HCT116 (cell line): ENCODE results near the gene PRPF39. TPM values are rescaled to one million over a fixed set of nuclear protein-coding genes. Genes with fewer than 3 reads are reported as not detected.

Experiments
- ATAC-seq: fragments of 200-7000 bp; cut with Tn5 transposase; 2 replicates; pipeline ENCODE4 v1.9.1; 2020; ENCODE audit warnings: mild to moderate bottlenecking, moderate library complexity
- BruUV-seq: library from RNA; stranded (reverse); fragments of 400-500 nt; replicated peaks from 2 replicates; lab custom pipeline; 2021; lab: Mats Ljungman, UMichigan
- CTCF ChIA-PET: fragments of 300-600 bp; sonication (Branson Sonifier 250); formaldehyde crosslinking; loops from one replicate; lab custom pipeline; 2021; ENCODE audit warnings: antibody characterized with exemption; lab: Charles Lee
- POLR2A ChIA-PET: fragments of 300-600, 350-600 bp; sonication (Branson Sonifier 250); formaldehyde crosslinking; loops from one replicate; lab custom pipeline; 2021; ENCODE audit warnings: antibody characterized with exemption; lab: Charles Lee
- RAD21 ChIA-PET, 2 experiments: fragments of 300-600 bp; sonication (Branson Sonifier 250); formaldehyde crosslinking; loops; one replicate each; lab custom pipeline; 2023; ENCODE audit warnings: low total read pairs in 2 of 2; ENCODE audit not compliant: uncharacterized antibody in 2 of 2, unreplicated experiment in 2 of 2, low non-redundant PET in 1 of 2; lab: Charles Lee
- DNase-seq: peaks from one replicate; pipeline ENCODE4 v3.0.0-alpha.2; 2010; ENCODE audit warnings: low read depth, low spot score
- H2AFZ ChIP-seq: fragments of 200-600 bp; shearing (Covaris generic), sonication (generic); 2 replicates; pipeline ENCODE4 v1.6.1; 2017; ENCODE audit warnings: low read depth, mixed run types, mixed read lengths, antibody characterized with exemption, low read length; ENCODE audit not compliant: poor library complexity, severe bottlenecking
- H3K27ac ChIP-seq: 2 replicates; pipeline ENCODE4 v1.5.1; 2012; ENCODE audit warnings: low read depth, low read length
- H3K27me3 ChIP-seq: fragments of 200-600 bp; sonication (generic); 2 replicates; pipeline ENCODE4 v1.6.1; 2016; ENCODE audit warnings: mixed run types, low read length, mixed read lengths; ENCODE audit not compliant: insufficient read depth
- H3K36me3 ChIP-seq, 2 experiments: fragments of 200-500 bp in 1 of 2; fragments of 200-600 bp in 1 of 2; sonication (Bioruptor generic) in 1 of 2; sonication (generic) in 1 of 2; 2 replicates each; pipeline versions ENCODE4 v1.5.1 to v1.6.1; 2014 to 2016; ENCODE audit warnings: low read length in 2 of 2, inconsistent platforms in 1 of 2, mixed read lengths in 1 of 2, mixed run types in 1 of 2; ENCODE audit not compliant: insufficient read depth in 2 of 2, control insufficient read depth in 1 of 2
- H3K4me1 ChIP-seq, 2 experiments: fragments of 200-600 bp in 1 of 2; sonication (generic) in 1 of 2; 2 replicates each; pipeline versions ENCODE4 v1.5.1 to v1.6.1; 2012 to 2017; ENCODE audit warnings: low read length in 2 of 2, inconsistent platforms in 1 of 2, mild to moderate bottlenecking in 1 of 2, mixed read lengths in 1 of 2, mixed run types in 1 of 2, moderate library complexity in 1 of 2; ENCODE audit not compliant: insufficient read depth in 2 of 2, control insufficient read depth in 1 of 2
- H3K4me2 ChIP-seq: fragments of 200-600 bp; sonication (generic); 2 replicates; pipeline ENCODE4 v1.6.1; 2017; ENCODE audit warnings: mixed run types, low read length, mixed read lengths
- H3K4me3 ChIP-seq, 2 experiments: fragments of 200-600 bp in 1 of 2; sonication (generic) in 1 of 2; replicated peaks in 1 of 2; 2 replicates each; pipeline ENCODE4 v1.5.1; 2011 to 2016; ENCODE audit warnings: low read length in 2 of 2, control low read depth in 1 of 2, low read depth in 1 of 2, mild to moderate bottlenecking in 1 of 2, mixed read lengths in 1 of 2, mixed run types in 1 of 2
- H3K79me2 ChIP-seq: fragments of 200-600 bp; sonication (generic); 2 replicates; pipeline ENCODE4 v1.6.1; 2017; ENCODE audit warnings: mild to moderate bottlenecking, mixed run types, low read length, moderate library complexity, mixed read lengths; ENCODE audit not compliant: insufficient read depth
- H3K9ac ChIP-seq: fragments of 200-600 bp; sonication (generic); 2 replicates; pipeline ENCODE4 v1.6.1; 2016; ENCODE audit warnings: low read length, mixed read lengths
- H3K9me2 ChIP-seq: fragments of 200-600 bp; sonication (generic), shearing (Covaris generic); 2 replicates; pipeline ENCODE4 v1.6.1; 2017; ENCODE audit warnings: mixed run types, mild to moderate bottlenecking, moderate library complexity; ENCODE audit not compliant: insufficient read depth
- H3K9me3 ChIP-seq, 2 experiments: fragments of 200-500 bp in 1 of 2; fragments of 200-600 bp in 1 of 2; sonication (Bioruptor generic) in 1 of 2; sonication (generic) in 1 of 2; 2 replicates each; pipeline ENCODE4 v1.6.1; 2014 to 2017; ENCODE audit warnings: low read length in 2 of 2, mixed read lengths in 2 of 2, inconsistent platforms in 1 of 2, low read depth in 1 of 2, mild to moderate bottlenecking in 1 of 2, mixed run types in 1 of 2, moderate library complexity in 1 of 2; ENCODE audit not compliant: control insufficient read depth in 1 of 2, insufficient read depth in 1 of 2
- H4K20me1 ChIP-seq: fragments of 200-600 bp; sonication (generic), shearing (Covaris generic); 2 replicates; pipeline ENCODE4 v1.6.1; 2017; ENCODE audit warnings: mixed run types, mild to moderate bottlenecking, moderate library complexity; ENCODE audit not compliant: insufficient read depth
- CEBPB ChIP-seq: IDR thresholded peaks from 2 replicates; pipeline ENCODE4 v1.6.1; 2012; ENCODE audit warnings: low read depth
- CTCF ChIP-seq, 3 experiments: fragments of 200-600 bp in 1 of 3; sonication (generic) in 1 of 3; IDR thresholded peaks in 2 of 3; conservative IDR thresholded peaks in 1 of 3; 2 replicates each; pipeline ENCODE4 v1.5.1; 2012 to 2017; ENCODE audit warnings: low read depth in 2 of 3, low read length in 2 of 3, antibody characterized with exemption in 1 of 3, borderline replicate concordance in 1 of 3, control low read depth in 1 of 3, mild to moderate bottlenecking in 1 of 3, mixed read lengths in 1 of 3, mixed run types in 1 of 3, moderate library complexity in 1 of 3; ENCODE audit not compliant: insufficient read depth in 1 of 3
- EGR1 ChIP-seq: IDR thresholded peaks from 2 replicates; pipeline ENCODE4 v1.6.1; 2012; ENCODE audit warnings: low read depth
- EZH2phosphoT487 ChIP-seq: fragments of 200-600 bp; IDR thresholded peaks from 2 replicates; pipeline ENCODE4 v1.6.1; 2018; ENCODE audit warnings: antibody characterized with exemption, borderline replicate concordance
- FOSL1 ChIP-seq: IDR thresholded peaks from 2 replicates; pipeline ENCODE4 v1.6.1; 2012; ENCODE audit warnings: low read depth
- JUND ChIP-seq: IDR thresholded peaks from 2 replicates; pipeline ENCODE4 v1.6.1; 2012
- POLR2A ChIP-seq: IDR thresholded peaks from 2 replicates; pipeline ENCODE4 v1.7.0; 2011; ENCODE audit warnings: borderline replicate concordance; ENCODE audit not compliant: insufficient read depth, insufficient read length; ENCODE audit errors: extremely low read depth
- POLR2AphosphoS5 ChIP-seq: IDR thresholded peaks from 2 replicates; pipeline ENCODE4 v1.6.1; 2011; ENCODE audit warnings: mild to moderate bottlenecking, low read depth, low read length, moderate library complexity
- SIN3A ChIP-seq: IDR thresholded peaks from 2 replicates; pipeline ENCODE4 v1.6.1; 2012; ENCODE audit warnings: low read depth
- TCF7L2 ChIP-seq: IDR thresholded peaks from 2 replicates; pipeline ENCODE4 v1.7.0; 2011; ENCODE audit warnings: borderline replicate concordance, inconsistent platforms; ENCODE audit not compliant: insufficient read depth, insufficient read length; ENCODE audit errors: extremely low read depth
- ZFX ChIP-seq: fragments of 450-650 bp; IDR thresholded peaks from 2 replicates; pipeline ENCODE4 v1.6.1; 2017
- ZNF274 ChIP-seq: fragments of 200-500 bp; sonication (Bioruptor generic); IDR thresholded peaks from 2 replicates; pipeline ENCODE4 v1.6.1; 2014; ENCODE audit warnings: mild to moderate bottlenecking, low read depth, low read length, inconsistent platforms
- intact Hi-C: fragments of 100-400 bp; cut with micrococcal nuclease; formaldehyde crosslinking; loops from 2 replicates; pipeline ENCODE4 v1.10.0; 2022
- total RNA-seq: library from RNA; stranded (reverse); gene quantifications from one replicate; pipeline ENCODE4 v1.2.1, GENCODE V29; 2021; ENCODE audit not compliant: unreplicated experiment

PRPF39 gene
- total RNA-seq, 1 experiment from 2014 or later: 44.7 TPM

GRCh38 chr14:45057349-45057748 is 26.6 kb upstream of the PRPF39 start:
- no peak overlapping the region for H3K27ac ChIP-seq
- no peaks in the 10 kb centered on the region for H4K20me1 ChIP-seq
- H3K4me1 ChIP-seq: no peaks in the 10 kb centered on the region
- H3K4me3 ChIP-seq: no peak overlapping the region
- TF ChIP-seq CTCF (IDR thresholded peaks at IDR 0.05 in 2 of 3, conservative IDR thresholded peaks at IDR 0.05 in 1 of 3; ENCODE audit: borderline replicate concordance in 1 of 3, insufficient read depth in 1 of 3, low read depth in 2 of 3, low read length in 2 of 3) (no peak), CEBPB (no peak), JUND (no peak), ZNF274 (no peak), EZH2phosphoT487 (no peak), POLR2AphosphoS5 (no peak), ZFX (no peak), POLR2A (no peak), TCF7L2 (no peak), FOSL1 (no peak), SIN3A (no peak), EGR1 (no peak)
- H2AFZ ChIP-seq: no peak overlapping the region
- H3K27me3 ChIP-seq: no peaks in the 10 kb centered on the region
- DNase-seq (no peak), ATAC-seq (no peak)
- no peaks in the 10 kb centered on the region for H3K9me3 ChIP-seq
- CTCF ChIA-PET: no interaction called here
- RAD21 ChIA-PET: no interaction called here
- no peaks in the 10 kb centered on the region for H3K79me2 ChIP-seq
- no peaks in the 10 kb centered on the region for H3K9me2 ChIP-seq
- no peak overlapping the region for H3K9ac ChIP-seq
- no peak overlapping the region for H3K4me2 ChIP-seq
- no TSS peak for BruUV-seq
- intact Hi-C loops: no loop called here
- POLR2A ChIA-PET: no interaction called here
- no peaks in the 10 kb centered on the region for H3K36me3 ChIP-seq
